NCI-H82 treated with DMSO at 0.1 percent for 48 hours (cell line): ENCODE data around the gene EIF6.
A peak's percentile ranks its signal among the peaks of the same experiment; 100 is the strongest.

Experiments
- DNase-seq: peaks from one replicate; lab custom pipeline; 2025; ENCODE audit not compliant: unreplicated experiment; lab: John Stamatoyannopoulos, UW

EIF6 gene

GRCh38 chr20:35314816-35315631, 30.5 kb upstream of the EIF6 start:
- DNase-seq = no peak

- no peak for DNase-seq
These were observed 27.7 kb upstream of the EIF6 start for GRCh38 chr20:35312318-35312717.

GRCh38 chr20:35311822-35312221, 27.2 kb upstream of the EIF6 start:
- no peak for DNase-seq

- DNase-seq = no peak
These were observed 26.8 kb upstream of the EIF6 start for GRCh38 chr20:35311409-35311808.

- no peak for DNase-seq
These were observed 23.4 kb upstream of the EIF6 start for GRCh38 chr20:35307666-35308653.

- DNase-seq = peak; percentile 6
These were observed 22.5 kb upstream of the EIF6 start for GRCh38 chr20:35306931-35307517.

GRCh38 chr20:35305682-35306556, 21.3 kb upstream of the EIF6 start:
- no peak for DNase-seq

- no peak for DNase-seq
These were observed 20.4 kb upstream of the EIF6 start for GRCh38 chr20:35304956-35305355.

GRCh38 chr20:35303735-35304491, 19.3 kb upstream of the EIF6 start:
- peak; percentile 82 for DNase-seq

- no peak for DNase-seq
These were observed 18.8 kb upstream of the EIF6 start for GRCh38 chr20:35303382-35303734.

GRCh38 chr20:35302421-35303335, 18.1 kb upstream of the EIF6 start:
- DNase-seq = no peak

- no peak for DNase-seq
These were observed 16.9 kb upstream of the EIF6 start for GRCh38 chr20:35301426-35301825.

GRCh38 chr20:35300469-35301262, 16.1 kb upstream of the EIF6 start:
- no peak for DNase-seq

GRCh38 chr20:35299780-35300179, 15.2 kb upstream of the EIF6 start:
- DNase-seq = no peak

GRCh38 chr20:35298264-35298663, 13.7 kb upstream of the EIF6 start:
- DNase-seq = no peak

GRCh38 chr20:35297740-35298139, 13.2 kb upstream of the EIF6 start:
- DNase-seq = no peak

- DNase-seq = no peak
These were observed 12.6 kb upstream of the EIF6 start for GRCh38 chr20:35297155-35297554.

GRCh38 chr20:35296101-35296554, 11.6 kb upstream of the EIF6 start:
- no peak for DNase-seq
